Measurements from ENCODE around the gene CHIC2.
"Not testable (repeated sequence)": the region's sequence is repeated elsewhere in the genome, so short reads cannot be mapped to it uniquely, and the experiment has no call there.

Gene CHIC2

DNA sequence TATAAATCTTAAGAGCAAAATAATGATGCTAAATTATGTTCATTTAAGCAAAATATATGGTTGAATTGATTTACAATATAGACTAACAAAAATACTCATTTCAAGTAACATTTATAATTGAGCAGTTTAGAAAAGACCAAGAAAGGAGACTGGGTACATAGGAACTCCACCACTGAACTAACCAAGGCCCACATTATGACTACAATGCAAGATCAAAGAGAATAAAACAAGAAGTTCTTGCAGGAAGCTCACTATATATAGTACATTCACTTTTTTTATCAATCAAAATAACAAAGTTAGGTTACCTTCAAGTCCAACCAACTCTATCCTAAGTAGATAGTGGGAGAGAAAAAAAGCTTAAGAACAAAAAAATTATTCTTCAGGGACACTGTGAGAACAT lies 8.0 kb downstream of the CHIC2 start:
- no peak for DNase-seq

DNA sequence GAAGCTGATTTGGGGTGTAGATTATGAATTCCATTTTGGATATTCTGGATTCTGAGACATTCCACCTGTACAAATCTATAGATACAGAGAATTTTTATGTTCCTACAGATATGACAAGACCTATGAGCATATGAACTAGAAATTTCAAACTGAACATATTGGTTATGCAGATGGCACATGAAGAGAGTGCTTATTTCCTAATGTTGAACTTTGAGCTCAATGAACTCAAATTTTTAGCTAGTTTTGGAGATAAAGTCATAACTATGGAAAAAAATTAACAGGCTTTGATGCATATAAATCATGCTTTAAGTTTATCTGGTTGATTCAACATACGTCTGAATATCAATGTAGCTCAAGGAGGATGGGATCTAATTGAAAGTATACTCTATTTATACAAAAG lies 8.9 kb downstream of the CHIC2 start:
- DNase-seq, result no peak

DNA sequence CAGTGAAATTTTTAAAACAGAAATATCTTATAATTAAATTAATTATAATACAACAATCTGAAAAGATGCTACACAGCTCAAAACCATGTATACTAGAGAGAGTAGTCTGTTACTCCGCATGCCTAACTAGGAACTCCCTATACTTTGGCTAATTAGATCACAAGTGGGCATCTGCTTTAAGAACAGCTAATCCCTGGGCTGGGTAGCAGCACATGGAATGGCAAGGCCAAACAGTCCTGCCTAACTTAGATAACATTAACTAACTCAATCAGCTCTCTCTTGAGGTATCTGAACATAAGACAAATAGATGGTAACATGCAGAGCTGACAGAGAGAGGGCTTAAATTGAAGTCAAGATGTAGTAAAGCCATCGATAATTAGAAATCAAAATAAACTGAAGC lies 9.9 kb downstream of the CHIC2 start:
- no peak for DNase-seq

DNA sequence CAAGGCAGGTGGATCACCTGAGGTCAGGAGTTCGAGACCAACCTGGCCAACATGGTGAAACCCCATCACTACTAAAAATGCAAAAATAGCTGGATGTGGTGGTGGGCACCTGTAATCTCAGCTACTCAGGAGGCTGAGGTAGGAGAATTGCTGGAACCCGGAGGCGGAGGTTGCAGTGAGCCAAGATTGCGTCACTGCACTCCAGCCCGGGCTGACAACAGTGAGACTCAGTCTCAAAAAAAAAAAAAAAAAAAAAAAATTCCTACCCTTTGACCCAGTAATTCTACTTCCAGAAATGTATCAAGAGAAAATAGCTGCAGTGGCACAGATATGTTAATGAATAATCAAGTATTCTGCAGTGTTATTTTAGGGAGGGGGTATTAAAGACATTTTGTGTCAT lies 11.1 kb downstream of the CHIC2 start:
- DNase-seq, result not testable (repeated sequence)

DNA sequence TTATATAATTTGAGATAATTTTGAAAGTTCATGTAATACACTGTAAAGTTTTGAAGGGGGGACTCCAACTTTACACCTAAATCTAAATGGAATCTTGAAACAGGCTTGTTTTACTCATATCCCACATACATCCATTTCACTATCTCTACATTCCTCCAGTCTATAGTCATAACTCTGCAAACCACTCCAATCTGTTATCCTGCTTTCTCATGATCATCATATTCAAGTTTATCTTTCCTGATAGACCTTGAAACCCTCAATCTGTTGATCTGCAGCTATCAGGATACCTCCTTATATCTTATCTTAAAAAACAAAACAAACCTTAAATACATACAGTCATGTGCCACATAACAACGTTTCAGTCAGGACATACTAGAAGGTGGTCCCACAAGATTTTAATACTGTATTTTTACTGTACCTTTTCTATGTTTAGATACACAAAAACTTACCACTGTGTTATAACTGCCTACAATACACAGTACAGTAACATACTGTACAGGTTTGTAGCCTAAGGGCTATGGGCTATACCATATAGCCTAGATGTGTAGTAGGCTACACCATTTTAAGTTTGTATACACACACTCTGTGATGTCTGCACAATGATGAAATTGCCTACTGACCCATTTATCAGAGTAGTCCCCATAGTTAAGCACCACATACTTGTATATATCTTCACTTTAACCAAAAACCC lies 14.0 kb downstream of the CHIC2 start:
- DNase-seq, result no peak

DNA sequence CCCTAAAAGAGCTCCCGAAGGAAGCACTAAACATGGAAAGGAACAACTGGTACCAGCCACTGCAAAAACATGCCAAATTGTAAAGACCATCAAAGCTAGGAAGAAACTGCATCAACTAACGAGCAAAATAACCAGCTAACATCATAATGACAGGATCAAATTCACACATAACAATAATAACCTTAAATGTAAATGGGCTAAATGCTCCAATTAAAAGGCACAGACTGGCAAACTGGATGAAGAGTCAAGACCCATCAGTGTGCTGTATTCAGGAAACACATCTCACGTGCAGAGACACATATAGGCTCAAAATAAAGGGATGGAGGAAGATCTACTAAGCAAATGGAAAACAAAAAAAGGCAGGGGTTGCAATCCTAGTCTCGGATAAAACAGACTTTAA lies 20.8 kb downstream of the CHIC2 start:
- DNase-seq, result not testable (repeated sequence)

DNA sequence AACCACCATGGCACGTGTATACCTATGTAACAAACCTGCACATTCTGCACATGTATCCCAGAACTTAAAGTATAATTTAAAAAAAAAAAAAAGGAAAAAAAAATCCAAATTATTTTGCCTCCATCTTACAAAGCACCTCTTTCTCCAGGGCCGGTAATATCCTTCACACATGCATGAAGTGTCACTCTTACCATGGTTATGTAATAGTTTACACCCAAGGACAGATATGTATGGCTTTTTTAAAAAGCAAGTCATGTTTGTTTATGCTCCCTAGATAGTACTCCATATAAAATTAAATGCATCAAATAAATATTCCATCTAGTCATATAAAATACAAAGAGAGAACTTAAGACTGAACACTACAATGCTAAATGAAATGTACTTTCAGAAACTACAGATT lies 22.5 kb downstream of the CHIC2 start:
- no peak for DNase-seq

DNA sequence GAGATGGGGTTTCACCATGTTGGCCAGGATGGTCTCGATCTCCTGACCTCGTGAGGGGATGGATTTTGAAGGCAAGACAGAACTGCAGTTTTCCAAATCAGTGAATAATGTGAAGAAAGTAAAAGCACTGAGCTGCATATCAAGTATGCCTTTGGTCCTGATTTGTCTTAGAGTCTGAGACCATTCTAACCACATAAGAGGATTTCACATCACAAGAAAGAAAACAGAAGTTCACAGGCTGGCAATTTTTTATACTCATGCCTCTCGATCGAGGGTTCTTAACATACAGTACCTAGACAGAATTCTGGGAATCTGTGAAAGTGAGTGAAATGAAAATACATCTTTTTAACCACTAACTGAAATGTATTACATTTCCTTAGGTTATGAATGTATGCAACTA lies 23.3 kb downstream of the CHIC2 start:
- DNase-seq, result no peak

DNA sequence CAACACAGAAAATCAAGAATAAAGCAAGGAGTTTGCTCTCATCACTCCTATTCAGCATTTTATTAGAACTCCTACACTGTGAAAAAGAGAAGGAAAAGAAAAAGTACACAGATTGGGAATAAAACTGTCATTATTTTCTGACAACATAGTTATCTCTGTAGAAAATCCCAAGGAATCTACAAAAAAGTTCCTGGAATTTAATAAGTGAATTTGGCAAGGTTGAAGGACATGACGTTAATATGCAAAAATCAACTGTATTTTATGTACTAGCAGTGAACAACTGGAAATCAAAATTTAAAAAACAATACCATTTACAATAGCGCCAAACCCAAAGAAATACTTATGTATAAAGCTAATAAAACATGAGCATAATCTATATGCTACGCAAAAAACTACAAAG lies 26.3 kb downstream of the CHIC2 start:
- no peak for DNase-seq

DNA sequence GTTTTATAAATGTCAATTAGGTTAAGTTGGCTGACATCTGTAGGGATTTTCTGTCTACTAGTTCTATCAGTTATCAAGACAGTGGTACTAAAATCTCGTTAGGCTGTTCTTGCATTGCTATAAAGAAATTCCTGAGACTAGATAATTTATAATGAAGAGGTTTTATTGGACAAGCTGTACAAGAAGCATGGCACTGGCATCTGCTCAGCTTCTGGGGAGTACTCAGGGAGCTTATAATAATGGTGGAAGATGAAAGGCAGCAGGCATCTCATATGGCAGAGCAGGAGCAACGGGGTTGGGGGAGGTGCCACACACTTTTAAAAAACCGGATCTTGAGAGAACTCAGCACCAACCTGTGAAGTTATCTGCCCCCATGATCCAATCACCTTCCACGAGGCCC lies 28.2 kb downstream of the CHIC2 start:
- DNase-seq, result no peak

DNA sequence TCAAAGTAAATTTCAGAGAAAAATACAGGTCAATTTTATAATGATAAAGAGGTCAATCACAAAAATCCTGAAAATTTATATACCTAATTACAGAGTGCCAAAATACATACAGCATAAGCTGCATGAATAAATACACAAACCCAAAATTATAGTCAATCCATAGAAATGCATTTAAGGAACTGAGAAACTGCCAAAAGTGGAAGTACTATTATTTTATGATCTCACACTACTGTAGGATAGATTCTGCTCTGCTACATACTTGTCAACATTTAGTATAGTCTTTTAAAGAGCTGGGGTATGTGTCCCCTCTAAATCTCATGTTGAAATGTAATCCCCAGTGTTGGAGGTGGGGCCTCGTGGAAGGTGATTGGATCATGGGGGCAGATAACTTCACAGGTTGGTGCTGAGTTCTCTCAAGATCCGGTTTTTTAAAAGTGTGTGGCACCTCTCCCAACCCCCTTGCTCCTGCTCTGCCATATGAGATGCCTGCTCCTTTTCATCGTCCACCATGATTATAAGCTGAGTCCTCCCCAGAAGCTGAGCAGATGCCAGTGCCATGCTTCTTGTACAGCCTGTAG lies 31.8 kb downstream of the CHIC2 start:
- no peak for DNase-seq

DNA sequence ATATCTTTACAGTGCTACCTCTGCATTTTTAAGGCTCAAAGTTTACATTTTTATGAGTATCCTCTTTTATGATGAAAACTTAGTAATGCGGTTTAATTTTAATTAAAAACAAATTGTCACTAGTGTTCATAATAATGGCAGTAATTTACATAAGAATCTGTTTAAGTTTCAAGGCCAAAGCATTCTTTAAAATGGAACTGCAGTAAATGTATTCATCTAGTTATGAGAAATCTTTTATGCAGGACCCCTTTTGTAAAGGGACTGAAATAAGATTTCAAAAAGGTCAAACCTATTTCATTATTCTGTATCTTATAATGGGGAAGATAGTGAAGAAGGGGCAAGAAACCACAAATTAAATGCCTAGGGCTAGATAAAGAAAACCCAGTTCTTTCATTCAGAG lies 37.1 kb downstream of the CHIC2 start:
- DNase-seq, result no peak

DNA sequence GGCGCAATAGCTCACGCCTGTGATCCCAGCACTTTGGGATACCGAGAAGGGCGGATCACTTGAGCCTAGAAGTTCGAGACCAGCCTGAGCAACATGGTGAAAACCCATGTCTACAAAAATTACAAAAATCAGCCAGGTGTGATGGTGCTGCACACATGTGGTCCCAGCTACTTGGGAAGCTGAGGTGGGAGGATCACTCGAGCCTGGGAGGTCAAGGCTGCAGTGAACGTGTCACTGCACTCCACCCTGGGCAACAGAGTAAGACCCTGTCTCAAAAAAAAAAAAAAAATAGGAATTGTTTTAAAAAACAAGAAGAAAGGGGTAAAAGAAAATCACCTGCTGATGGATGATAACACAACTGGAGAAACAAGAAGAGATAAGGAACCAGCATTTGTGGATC lies 38.8 kb downstream of the CHIC2 start:
- no peak for DNase-seq

DNA sequence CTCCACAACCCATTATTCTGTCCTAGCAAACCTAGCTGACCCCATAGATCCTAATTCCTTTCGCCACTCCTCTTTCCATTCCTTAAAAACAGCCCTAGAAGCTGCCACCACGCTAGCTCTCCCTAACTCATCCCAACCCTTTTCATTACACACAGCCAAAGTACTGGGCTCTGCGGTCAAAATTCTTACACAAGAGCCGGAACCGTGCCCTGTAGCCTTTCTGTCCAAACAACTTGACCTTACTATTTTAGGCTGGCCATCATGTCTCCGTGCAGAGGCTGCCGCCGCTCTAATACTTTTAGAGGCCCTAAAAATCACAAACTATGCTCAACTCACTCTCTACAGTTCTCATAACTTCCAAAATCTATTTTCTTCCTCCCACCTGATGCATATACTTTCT lies 41.4 kb downstream of the CHIC2 start:
- not testable (repeated sequence) for DNase-seq

DNA sequence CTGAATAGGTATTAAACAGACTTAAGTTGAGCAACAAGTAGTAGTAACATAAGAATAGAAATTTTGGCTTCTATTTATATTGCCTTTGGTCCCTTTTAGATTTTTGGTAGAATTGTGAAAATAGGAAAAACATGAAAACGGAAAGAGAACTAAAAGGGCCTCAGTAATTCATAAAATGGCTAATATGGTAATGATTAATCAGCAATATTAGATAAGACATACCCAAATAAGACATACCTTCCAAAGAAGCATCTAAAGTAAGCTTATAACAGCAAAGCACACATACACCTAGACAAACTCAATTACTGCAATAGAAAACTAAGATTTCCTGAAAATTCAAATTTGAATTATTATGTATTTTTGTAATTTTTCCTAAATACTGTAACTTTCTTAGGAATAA lies 46.4 kb downstream of the CHIC2 start:
- DNase-seq, result no peak

DNA sequence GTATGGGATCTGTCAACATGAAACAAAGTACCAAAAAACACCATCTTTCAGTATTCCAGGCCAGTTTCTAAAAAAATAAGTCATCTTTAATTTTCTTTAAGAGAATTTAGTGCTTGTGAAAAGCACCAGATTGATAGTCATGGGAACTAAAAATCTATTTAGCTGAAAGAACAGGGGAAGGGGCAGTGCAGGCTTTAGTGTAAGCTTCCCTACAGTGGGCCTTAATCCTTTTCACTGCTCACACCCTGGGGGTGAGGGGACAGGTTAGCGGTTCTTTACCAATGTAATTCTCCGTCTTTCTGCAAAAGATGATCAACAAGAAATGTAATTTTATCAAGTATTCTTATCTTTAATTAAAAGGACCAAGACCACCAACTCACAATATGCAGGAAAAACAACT lies 47.1 kb downstream of the CHIC2 start:
- no peak for DNase-seq

DNA sequence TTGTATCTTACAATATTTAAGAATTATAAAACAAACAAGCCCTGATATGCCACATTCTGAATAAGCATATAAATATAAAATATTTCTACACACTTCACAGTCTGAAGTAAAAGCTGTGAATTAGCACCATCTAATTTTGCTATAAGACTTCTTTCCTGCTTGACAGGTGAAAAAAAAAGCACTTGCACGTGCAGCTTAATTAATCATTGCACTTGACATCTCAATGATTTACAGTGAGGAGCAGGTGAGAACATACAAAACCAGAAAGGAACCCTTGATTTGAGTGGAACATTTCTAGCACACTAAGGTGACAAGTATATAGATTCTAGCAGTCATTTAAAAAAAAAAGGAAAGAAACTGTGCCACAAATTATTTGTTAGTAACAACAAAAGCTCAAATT lies 47.9 kb downstream of the CHIC2 start:
- DNase-seq, result no peak

DNA sequence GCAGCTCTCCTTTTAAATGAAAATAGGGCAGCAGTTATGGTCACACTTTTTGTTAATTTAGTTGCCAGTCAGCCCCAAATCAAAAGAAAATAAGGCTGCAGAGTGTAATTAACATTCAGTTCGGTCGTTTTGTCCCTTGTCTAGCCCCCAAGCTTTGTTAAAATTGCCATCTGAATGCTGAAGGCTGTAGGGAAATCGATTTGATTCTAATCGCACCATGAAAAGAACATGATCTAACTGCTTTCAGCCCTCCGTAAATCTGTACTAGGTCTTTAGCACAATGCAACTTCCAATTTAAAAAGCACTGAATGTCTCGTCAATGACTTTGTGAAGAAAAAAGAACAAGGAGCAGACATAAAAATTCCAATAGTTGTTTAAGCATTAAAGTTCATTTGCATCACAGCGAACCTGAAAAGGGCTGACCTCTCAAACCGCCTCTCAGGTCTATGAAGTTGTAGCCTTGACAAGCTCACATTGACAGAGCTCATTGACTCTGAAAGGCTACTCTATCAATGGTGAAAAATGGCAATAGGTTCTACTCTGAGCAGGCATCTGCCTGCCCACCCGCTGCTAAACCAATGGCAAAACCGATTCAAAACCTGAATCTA lies 48.9 kb downstream of the CHIC2 start:
- DNase-seq, result no peak

DNA sequence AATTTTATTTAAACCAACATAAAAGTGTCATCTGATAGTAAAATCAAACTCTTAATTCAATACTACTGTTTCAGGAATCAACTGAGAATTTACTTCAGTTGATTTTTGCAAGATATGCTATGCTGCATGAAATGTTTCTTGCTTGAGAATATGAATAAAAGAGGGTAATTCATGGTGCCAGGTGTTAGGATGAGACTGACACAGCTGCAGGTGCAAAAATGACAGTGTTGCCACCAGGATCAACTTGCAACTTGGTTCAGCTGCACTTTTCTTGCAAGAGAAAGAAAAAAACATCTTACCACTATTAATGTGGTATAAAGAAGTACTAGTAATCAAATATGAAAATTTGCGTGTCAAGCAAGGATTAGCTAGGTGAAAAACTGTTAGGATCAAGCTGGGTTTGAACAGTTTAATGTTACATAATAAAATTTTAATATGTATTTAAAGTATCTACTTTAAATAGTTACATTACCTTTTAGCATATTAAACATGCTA lies 49.7 kb downstream of the CHIC2 start:
- no peak for DNase-seq

DNA sequence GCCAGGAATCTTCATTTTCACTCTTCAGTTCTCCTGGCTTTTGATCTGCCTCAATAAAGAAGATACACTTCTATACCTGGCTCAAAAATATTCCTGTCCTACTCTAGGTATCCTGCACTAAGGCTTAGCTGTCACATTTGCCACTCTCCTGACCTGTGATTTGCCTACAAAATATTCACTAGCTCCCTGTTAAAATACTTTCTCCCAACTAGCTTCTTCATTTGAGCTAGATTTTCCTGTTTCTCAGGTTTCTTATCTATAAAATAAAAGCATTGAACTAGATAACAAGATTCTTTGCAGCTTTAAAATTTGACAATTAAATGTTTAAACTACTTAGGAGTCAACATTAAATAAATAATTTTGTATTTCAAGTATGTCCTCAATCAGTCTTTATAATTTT lies 53.2 kb downstream of the CHIC2 start:
- DNase-seq, result no peak

DNA sequence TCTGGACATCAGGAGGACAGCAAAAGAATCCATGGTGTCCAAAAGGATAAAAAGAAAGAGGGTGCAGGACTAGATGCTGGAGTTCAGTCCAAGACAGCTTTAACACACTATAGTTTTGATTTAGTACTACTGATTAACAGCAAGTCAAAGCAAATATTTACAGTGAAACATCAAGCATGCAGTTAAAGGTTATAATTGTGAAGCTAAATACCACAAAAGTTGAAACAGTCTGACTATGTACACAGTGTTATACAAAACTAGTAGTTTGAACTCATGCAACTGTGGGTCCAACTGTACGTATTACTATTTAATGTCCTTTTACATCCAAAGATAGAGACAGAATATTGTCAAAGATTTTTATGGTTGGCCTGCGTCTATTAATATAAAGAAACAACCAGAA lies 57.6 kb downstream of the CHIC2 start:
- no peak for DNase-seq

DNA sequence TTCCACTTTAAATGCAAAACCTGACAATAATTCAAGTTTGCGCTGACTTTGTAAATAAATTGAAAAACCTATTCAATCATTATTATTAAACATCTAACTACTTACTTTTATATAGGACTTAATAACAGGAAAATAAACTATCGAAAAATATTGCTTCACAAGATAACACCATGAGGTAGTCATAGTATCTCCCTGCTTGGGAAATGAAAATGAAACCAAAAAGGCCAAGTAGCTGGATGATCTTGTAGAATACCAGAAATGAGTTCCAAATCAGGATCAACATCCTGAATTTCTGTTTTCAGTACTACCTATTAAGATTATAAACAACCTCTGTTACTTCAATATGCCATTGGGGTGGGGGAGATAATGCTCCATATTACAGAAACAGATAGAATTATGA lies 58.9 kb downstream of the CHIC2 start:
- DNase-seq, result no peak

DNA sequence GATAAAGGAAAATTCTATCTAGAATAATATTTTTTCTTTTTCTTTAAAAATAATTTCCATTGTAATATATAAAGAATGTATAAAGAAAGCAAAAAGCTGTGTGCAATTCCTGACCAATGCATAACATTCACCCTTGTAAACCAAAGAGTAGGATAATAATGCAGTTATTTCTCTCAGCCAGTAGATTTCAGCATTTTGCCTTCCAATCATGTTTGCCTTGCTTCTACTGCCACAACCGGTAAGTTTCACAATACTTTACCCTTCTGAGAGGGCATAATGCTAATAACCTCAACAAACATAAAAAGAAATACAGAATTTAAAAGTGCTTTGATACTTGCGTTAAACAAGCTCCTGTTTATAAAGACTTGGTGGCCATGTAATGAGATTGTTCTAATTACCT lies 59.9 kb downstream of the CHIC2 start:
- DNase-seq, result no peak

DNA sequence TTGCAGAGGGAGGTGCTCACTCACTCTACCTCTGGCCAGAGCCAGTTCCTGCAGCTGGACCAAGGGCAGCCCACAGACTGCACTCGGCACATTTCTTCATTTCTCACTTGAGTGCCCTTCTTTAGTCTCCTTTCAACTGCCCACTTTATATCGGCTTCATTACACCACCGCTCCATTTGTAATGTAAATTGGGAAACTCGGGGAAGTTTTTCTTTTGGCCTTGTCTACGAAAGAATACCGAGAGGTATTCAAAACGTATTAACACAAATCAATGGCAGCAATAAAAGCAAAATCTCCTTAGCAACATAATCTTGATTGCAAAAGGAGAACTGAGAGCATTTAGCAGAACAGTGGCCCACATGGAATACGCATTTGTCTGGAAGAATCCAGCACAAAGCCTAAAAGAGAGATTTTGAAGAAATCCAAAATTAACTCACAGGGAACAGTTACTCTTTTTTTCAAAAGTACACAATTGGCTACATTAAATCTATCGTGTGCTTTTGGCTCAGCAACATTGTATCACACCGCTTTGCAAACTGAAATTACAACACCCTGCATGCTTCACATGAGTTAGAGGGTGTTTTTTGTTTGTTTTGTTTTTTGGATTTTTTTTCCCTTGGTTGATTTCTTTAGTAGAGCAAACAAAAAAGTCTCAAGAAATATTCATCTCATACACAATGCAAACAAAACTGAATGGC lies 62.6 kb downstream of the CHIC2 start:
- DNase-seq, result no peak

All from cerebellar nuclear complex (tissue), 1 donor.